HCT116 (cell line): ENCODE results near the gene ADCK1. TPM values are rescaled to one million over a fixed set of nuclear protein-coding genes. Genes with fewer than 3 reads are reported as not detected.

ENCODE experiments used
- ATAC-seq: fragments of 200-7000 bp; cut with Tn5 transposase; 2 replicates; pipeline ENCODE4 v1.9.1; 2020; ENCODE audit warnings: mild to moderate bottlenecking, moderate library complexity
- BruUV-seq: library from RNA; stranded (reverse); fragments of 400-500 nt; replicated peaks from 2 replicates; lab custom pipeline; 2021; lab: Mats Ljungman, UMichigan
- CTCF ChIA-PET: fragments of 300-600 bp; sonication (Branson Sonifier 250); formaldehyde crosslinking; loops from one replicate; lab custom pipeline; 2021; ENCODE audit warnings: antibody characterized with exemption; lab: Charles Lee
- POLR2A ChIA-PET: fragments of 300-600, 350-600 bp; sonication (Branson Sonifier 250); formaldehyde crosslinking; loops from one replicate; lab custom pipeline; 2021; ENCODE audit warnings: antibody characterized with exemption; lab: Charles Lee
- RAD21 ChIA-PET, 2 experiments: fragments of 300-600 bp; sonication (Branson Sonifier 250); formaldehyde crosslinking; loops; one replicate each; lab custom pipeline; 2023; ENCODE audit warnings: low total read pairs in 2 of 2; ENCODE audit not compliant: uncharacterized antibody in 2 of 2, unreplicated experiment in 2 of 2, low non-redundant PET in 1 of 2; lab: Charles Lee
- DNase-seq: peaks from one replicate; pipeline ENCODE4 v3.0.0-alpha.2; 2010; ENCODE audit warnings: low read depth, low spot score
- H2AFZ ChIP-seq: fragments of 200-600 bp; shearing (Covaris generic), sonication (generic); 2 replicates; pipeline ENCODE4 v1.6.1; 2017; ENCODE audit warnings: low read depth, mixed run types, mixed read lengths, antibody characterized with exemption, low read length; ENCODE audit not compliant: poor library complexity, severe bottlenecking
- H3K27ac ChIP-seq: 2 replicates; pipeline ENCODE4 v1.5.1; 2012; ENCODE audit warnings: low read depth, low read length
- H3K27me3 ChIP-seq: fragments of 200-600 bp; sonication (generic); 2 replicates; pipeline ENCODE4 v1.6.1; 2016; ENCODE audit warnings: mixed run types, low read length, mixed read lengths; ENCODE audit not compliant: insufficient read depth
- H3K36me3 ChIP-seq, 2 experiments: fragments of 200-500 bp in 1 of 2; fragments of 200-600 bp in 1 of 2; sonication (Bioruptor generic) in 1 of 2; sonication (generic) in 1 of 2; 2 replicates each; pipeline versions ENCODE4 v1.5.1 to v1.6.1; 2014 to 2016; ENCODE audit warnings: low read length in 2 of 2, inconsistent platforms in 1 of 2, mixed read lengths in 1 of 2, mixed run types in 1 of 2; ENCODE audit not compliant: insufficient read depth in 2 of 2, control insufficient read depth in 1 of 2
- H3K4me1 ChIP-seq, 2 experiments: fragments of 200-600 bp in 1 of 2; sonication (generic) in 1 of 2; 2 replicates each; pipeline versions ENCODE4 v1.5.1 to v1.6.1; 2012 to 2017; ENCODE audit warnings: low read length in 2 of 2, inconsistent platforms in 1 of 2, mild to moderate bottlenecking in 1 of 2, mixed read lengths in 1 of 2, mixed run types in 1 of 2, moderate library complexity in 1 of 2; ENCODE audit not compliant: insufficient read depth in 2 of 2, control insufficient read depth in 1 of 2
- H3K4me2 ChIP-seq: fragments of 200-600 bp; sonication (generic); 2 replicates; pipeline ENCODE4 v1.6.1; 2017; ENCODE audit warnings: mixed run types, low read length, mixed read lengths
- H3K4me3 ChIP-seq, 2 experiments: fragments of 200-600 bp in 1 of 2; sonication (generic) in 1 of 2; replicated peaks in 1 of 2; 2 replicates each; pipeline ENCODE4 v1.5.1; 2011 to 2016; ENCODE audit warnings: low read length in 2 of 2, control low read depth in 1 of 2, low read depth in 1 of 2, mild to moderate bottlenecking in 1 of 2, mixed read lengths in 1 of 2, mixed run types in 1 of 2
- H3K79me2 ChIP-seq: fragments of 200-600 bp; sonication (generic); 2 replicates; pipeline ENCODE4 v1.6.1; 2017; ENCODE audit warnings: mild to moderate bottlenecking, mixed run types, low read length, moderate library complexity, mixed read lengths; ENCODE audit not compliant: insufficient read depth
- H3K9ac ChIP-seq: fragments of 200-600 bp; sonication (generic); 2 replicates; pipeline ENCODE4 v1.6.1; 2016; ENCODE audit warnings: low read length, mixed read lengths
- H3K9me2 ChIP-seq: fragments of 200-600 bp; sonication (generic), shearing (Covaris generic); 2 replicates; pipeline ENCODE4 v1.6.1; 2017; ENCODE audit warnings: mixed run types, mild to moderate bottlenecking, moderate library complexity; ENCODE audit not compliant: insufficient read depth
- H3K9me3 ChIP-seq, 2 experiments: fragments of 200-500 bp in 1 of 2; fragments of 200-600 bp in 1 of 2; sonication (Bioruptor generic) in 1 of 2; sonication (generic) in 1 of 2; 2 replicates each; pipeline ENCODE4 v1.6.1; 2014 to 2017; ENCODE audit warnings: low read length in 2 of 2, mixed read lengths in 2 of 2, inconsistent platforms in 1 of 2, low read depth in 1 of 2, mild to moderate bottlenecking in 1 of 2, mixed run types in 1 of 2, moderate library complexity in 1 of 2; ENCODE audit not compliant: control insufficient read depth in 1 of 2, insufficient read depth in 1 of 2
- H4K20me1 ChIP-seq: fragments of 200-600 bp; sonication (generic), shearing (Covaris generic); 2 replicates; pipeline ENCODE4 v1.6.1; 2017; ENCODE audit warnings: mixed run types, mild to moderate bottlenecking, moderate library complexity; ENCODE audit not compliant: insufficient read depth
- EGR1 ChIP-seq: IDR thresholded peaks from 2 replicates; pipeline ENCODE4 v1.6.1; 2012; ENCODE audit warnings: low read depth
- EZH2 ChIP-seq: fragments of 200-600 bp; sonication (generic); IDR thresholded peaks from 2 replicates; pipeline ENCODE4 v1.6.1; 2017; ENCODE audit warnings: antibody characterized with exemption, mixed run types
- FOSL1 ChIP-seq: IDR thresholded peaks from 2 replicates; pipeline ENCODE4 v1.6.1; 2012; ENCODE audit warnings: low read depth
- MAX ChIP-seq: IDR thresholded peaks from 2 replicates; pipeline ENCODE4 v1.6.1; 2012
- SIN3A ChIP-seq: IDR thresholded peaks from 2 replicates; pipeline ENCODE4 v1.6.1; 2012; ENCODE audit warnings: low read depth
- SP1 ChIP-seq: IDR thresholded peaks from 2 replicates; pipeline ENCODE4 v1.6.1; 2012; ENCODE audit warnings: low read depth
- YY1 ChIP-seq: IDR thresholded peaks from 2 replicates; pipeline ENCODE4 v1.6.1; 2011; ENCODE audit warnings: low read length, low read depth, moderate library complexity, mild to moderate bottlenecking; ENCODE audit not compliant: insufficient replicate concordance; ENCODE audit errors: extremely low read depth
- intact Hi-C: fragments of 100-400 bp; cut with micrococcal nuclease; formaldehyde crosslinking; loops from 2 replicates; pipeline ENCODE4 v1.10.0; 2022
- total RNA-seq: library from RNA; stranded (reverse); gene quantifications from one replicate; pipeline ENCODE4 v1.2.1, GENCODE V29; 2021; ENCODE audit not compliant: unreplicated experiment

The ADCK1 gene
- total RNA-seq, 1 experiment from 2014 or later = 6.0 TPM

- RAD21 ChIA-PET = no interaction called here
- intact Hi-C loops = no loop called here
- POLR2A ChIA-PET = no interaction called here
Measured at GRCh38 chr14:77967110-77967509, 167.2 kb downstream of the ADCK1 start.

GRCh38 chr14:77970646-77971045 is 170.7 kb downstream of the ADCK1 start:
- Histone ChIP-seq H3K4me1 (no peaks in the 10 kb centered on the region), H3K27ac (no peak overlapping the region), H3K36me3 (no peaks in the 10 kb centered on the region), H3K79me2 (no peaks in the 10 kb centered on the region), H3K4me3 (no peak overlapping the region), H4K20me1 (no peaks in the 10 kb centered on the region), H3K27me3 (no peaks in the 10 kb centered on the region), H3K9ac (no peak overlapping the region), H3K4me2 (no peak overlapping the region), H3K9me3 (no peaks in the 10 kb centered on the region), H3K9me2 (no peaks in the 10 kb centered on the region), H2AFZ (no peak overlapping the region)
- ChIA-PET CTCF (no interaction called here), POLR2A (no interaction called here), RAD21 (no interaction called here)
- ATAC-seq = no peak
- intact Hi-C loops = no loop called here
- DNase-seq = no peak
- no TSS peak for BruUV-seq
- no peak for TF ChIP-seq SP1
- TF ChIP-seq SIN3A = no peak
- no peak for TF ChIP-seq MAX
- no peak for TF ChIP-seq YY1

More at GRCh38 chr14:77967110-77967509, 167.2 kb downstream of the ADCK1 start:
- no TSS peak for BruUV-seq
- H3K79me2 ChIP-seq = no peaks in the 10 kb centered on the region
- TF ChIP-seq EGR1 (no peak), FOSL1 (no peak), EZH2 (no peak)
- CTCF ChIA-PET = no interaction called here
- H3K27me3 ChIP-seq = no peaks in the 10 kb centered on the region
- no peak overlapping the region for H3K27ac ChIP-seq
- no peaks in the 10 kb centered on the region for H3K4me1 ChIP-seq
- H3K9me2 ChIP-seq = no peaks in the 10 kb centered on the region
- DNase-seq (no peak), ATAC-seq (no peak)
- H3K4me3 ChIP-seq = no peak overlapping the region
- H3K9ac ChIP-seq = no peak overlapping the region
- H3K36me3 ChIP-seq = no peaks in the 10 kb centered on the region
- H3K9me3 ChIP-seq = no peaks in the 10 kb centered on the region
- no peak overlapping the region for H3K4me2 ChIP-seq
- H4K20me1 ChIP-seq = no peaks in the 10 kb centered on the region
- no peak overlapping the region for H2AFZ ChIP-seq
